Suprapubic skin (tissue), 4 donors: ENCODE data around the gene EPB41L4B. TPM values are rescaled to one million over a fixed set of nuclear protein-coding genes. Genes with fewer than 3 reads are reported as not detected.

Experiments used
- DNase-seq, 2 donors: peaks; one replicate each; pipeline ENCODE4 v3.0.0-alpha.2; 2019; ENCODE audit warnings: low spot score in 2 of 2
- H3K27ac ChIP-seq: fragments of 200-600 bp; sonication (generic); one replicate; pipeline ENCODE4 v1.5.1; 2019
- H3K27me3 ChIP-seq: fragments of 200-600 bp; sonication (generic); one replicate; pipeline ENCODE4 v1.5.1; 2019
- H3K36me3 ChIP-seq: fragments of 200-600 bp; sonication (generic); one replicate; pipeline ENCODE4 v1.5.1; 2019
- H3K4me1 ChIP-seq: fragments of 200-600 bp; sonication (generic); one replicate; pipeline ENCODE4 v1.5.1; 2019
- H3K4me3 ChIP-seq: fragments of 200-600 bp; sonication (generic); one replicate; pipeline ENCODE4 v1.5.1; 2019; ENCODE audit warnings: mild to moderate bottlenecking
- H3K9me3 ChIP-seq: fragments of 200-600 bp; sonication (generic); one replicate; pipeline ENCODE4 v1.5.1; 2019
- EP300 ChIP-seq: sonication (generic); formaldehyde crosslinking; IDR thresholded peaks from one replicate; pipeline ENCODE4 v1.6.1; 2017; ENCODE audit warnings: antibody characterized with exemption
- POLR2A ChIP-seq, 2 donors: fragments of 450-650 bp; IDR thresholded peaks; one replicate each; pipeline ENCODE4 v1.6.1; 2017; ENCODE audit warnings: antibody characterized with exemption in 2 of 2, mild to moderate bottlenecking in 2 of 2, moderate library complexity in 2 of 2
- POLR2AphosphoS5 ChIP-seq, 3 donors: sonication (generic); formaldehyde crosslinking; IDR thresholded peaks; one replicate each; pipeline ENCODE4 v1.6.1; 2017; ENCODE audit warnings: antibody characterized with exemption in 3 of 3
- WGBS: methylation state at CpG from one replicate; pipeline ENCODE4 v1.1.5; 2018; 5-methylcytosine and 5-hydroxymethylcytosine counted together
- total RNA-seq, 4 donors: library from RNA; depleted of rRNA; stranded (reverse); fragments of >200 nt; gene quantifications; one replicate each; pipeline ENCODE4 v1.1.0, GENCODE V29; 2016
- TF ChIP-seq, protein P1 (sequence below), 2 donors: fragments of 200-600 bp in 1 of 2; fragments of 450-650 bp in 1 of 2; sonication (generic) in 1 of 2; IDR thresholded peaks; one replicate each; pipeline ENCODE4 v1.5.1; 2016 to 2019; ENCODE audit warnings: antibody characterized with exemption in 2 of 2, mild to moderate bottlenecking in 1 of 2, moderate library complexity in 1 of 2

The EPB41L4B gene
- total RNA-seq, 4 donors from 2014 or later, result 22.4 to 27.4 (median 25.1) TPM

DNA sequence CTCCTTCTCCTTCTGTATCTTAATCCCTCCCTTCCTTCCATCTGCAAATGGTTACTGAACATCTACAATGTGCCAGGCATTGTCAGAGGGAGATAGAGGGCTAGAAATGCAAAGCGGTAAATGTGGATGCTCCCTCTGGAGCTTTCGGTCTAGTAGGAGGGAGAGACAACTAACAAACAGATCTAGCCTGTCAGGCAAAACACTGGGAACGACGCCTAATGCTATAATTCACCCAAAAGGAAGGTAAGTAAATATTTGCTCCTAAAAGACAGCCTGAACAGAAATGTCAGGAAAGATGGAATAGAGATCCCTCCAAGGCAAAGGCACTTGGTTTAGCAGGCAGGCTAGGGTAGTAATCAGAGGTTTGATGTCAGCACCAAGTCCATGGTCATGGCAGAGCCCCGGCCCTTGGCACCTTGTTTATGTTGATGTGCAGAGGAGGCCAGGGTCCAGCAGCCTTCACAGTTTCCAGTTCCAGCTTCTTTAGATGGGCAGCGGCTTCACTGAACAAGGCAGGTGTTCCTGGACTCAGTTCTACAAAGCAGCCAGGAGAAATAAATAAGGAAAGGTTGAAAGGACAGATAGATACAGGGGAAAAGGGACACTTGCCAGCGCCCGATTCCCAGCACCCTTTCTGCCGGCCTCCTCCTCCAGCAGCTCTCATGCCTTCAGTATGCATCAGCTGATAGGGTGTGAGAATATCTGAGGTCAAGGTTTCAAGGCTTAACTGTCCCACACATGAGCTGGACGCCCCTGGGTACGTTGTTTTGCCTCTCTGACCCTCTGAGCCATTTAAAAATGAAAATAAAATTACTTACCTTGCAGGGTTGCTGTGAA lies 107.4 kb downstream of the EPB41L4B start:
- H3K27me3 ChIP-seq, result peaks cover 3% of the 10 kb centered on the region
- H3K27ac ChIP-seq, result no peak overlapping the region
- no peak for DNase-seq
- no peak overlapping the region for H3K4me3 ChIP-seq
- H3K9me3 ChIP-seq, result no peaks in the 10 kb centered on the region
- TF ChIP-seq EP300 (no peak), POLR2A (IDR thresholded peaks at IDR 0.05) (no peak), POLR2AphosphoS5 (IDR thresholded peaks at IDR 0.05) (no peak)
- TF ChIP-seq, protein P1, sequence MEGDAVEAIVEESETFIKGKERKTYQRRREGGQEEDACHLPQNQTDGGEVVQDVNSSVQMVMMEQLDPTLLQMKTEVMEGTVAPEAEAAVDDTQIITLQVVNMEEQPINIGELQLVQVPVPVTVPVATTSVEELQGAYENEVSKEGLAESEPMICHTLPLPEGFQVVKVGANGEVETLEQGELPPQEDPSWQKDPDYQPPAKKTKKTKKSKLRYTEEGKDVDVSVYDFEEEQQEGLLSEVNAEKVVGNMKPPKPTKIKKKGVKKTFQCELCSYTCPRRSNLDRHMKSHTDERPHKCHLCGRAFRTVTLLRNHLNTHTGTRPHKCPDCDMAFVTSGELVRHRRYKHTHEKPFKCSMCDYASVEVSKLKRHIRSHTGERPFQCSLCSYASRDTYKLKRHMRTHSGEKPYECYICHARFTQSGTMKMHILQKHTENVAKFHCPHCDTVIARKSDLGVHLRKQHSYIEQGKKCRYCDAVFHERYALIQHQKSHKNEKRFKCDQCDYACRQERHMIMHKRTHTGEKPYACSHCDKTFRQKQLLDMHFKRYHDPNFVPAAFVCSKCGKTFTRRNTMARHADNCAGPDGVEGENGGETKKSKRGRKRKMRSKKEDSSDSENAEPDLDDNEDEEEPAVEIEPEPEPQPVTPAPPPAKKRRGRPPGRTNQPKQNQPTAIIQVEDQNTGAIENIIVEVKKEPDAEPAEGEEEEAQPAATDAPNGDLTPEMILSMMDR (IDR thresholded peaks at IDR 0.05), result no peak
- WGBS, result 74% methylated on average over 11 of the region's 11 CpGs
- H3K4me1 ChIP-seq, result no peaks in the 10 kb centered on the region
- H3K36me3 ChIP-seq, result no peaks in the 10 kb centered on the region

DNA sequence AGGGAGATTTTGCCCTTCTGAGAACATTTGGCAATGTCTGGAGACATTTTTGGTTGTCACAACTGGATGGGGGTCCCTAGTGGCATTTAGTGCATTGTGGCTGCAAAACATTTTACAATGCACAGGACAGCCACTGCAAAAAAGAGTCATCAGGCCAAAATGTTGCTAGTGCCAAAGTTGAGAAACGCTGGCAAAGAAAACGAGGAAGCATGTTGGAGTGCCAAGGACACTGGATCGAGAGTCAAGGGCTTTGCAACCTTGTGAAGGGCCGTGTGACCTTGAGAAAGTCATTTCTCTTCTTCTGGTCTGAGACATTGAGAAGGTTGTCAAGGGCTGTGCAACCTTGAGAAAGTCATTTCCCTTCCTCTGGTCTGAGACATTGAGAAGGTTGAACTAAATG lies 108.1 kb downstream of the EPB41L4B start:
- Histone ChIP-seq H3K27ac (no peak overlapping the region), H3K36me3 (no peaks in the 10 kb centered on the region), H3K9me3 (no peaks in the 10 kb centered on the region), H3K4me1 (no peaks in the 10 kb centered on the region), H3K27me3 (peaks cover 3% of the 10 kb centered on the region), H3K4me3 (no peak overlapping the region)
- DNase-seq, result no peak
- WGBS, result 63% methylated on average over 4 of the region's 4 CpGs
- TF ChIP-seq POLR2AphosphoS5 (IDR thresholded peaks at IDR 0.05) (no peak), EP300 (no peak), POLR2A (IDR thresholded peaks at IDR 0.05) (no peak)
- TF ChIP-seq, protein P1 (IDR thresholded peaks at IDR 0.05), result no peak

DNA sequence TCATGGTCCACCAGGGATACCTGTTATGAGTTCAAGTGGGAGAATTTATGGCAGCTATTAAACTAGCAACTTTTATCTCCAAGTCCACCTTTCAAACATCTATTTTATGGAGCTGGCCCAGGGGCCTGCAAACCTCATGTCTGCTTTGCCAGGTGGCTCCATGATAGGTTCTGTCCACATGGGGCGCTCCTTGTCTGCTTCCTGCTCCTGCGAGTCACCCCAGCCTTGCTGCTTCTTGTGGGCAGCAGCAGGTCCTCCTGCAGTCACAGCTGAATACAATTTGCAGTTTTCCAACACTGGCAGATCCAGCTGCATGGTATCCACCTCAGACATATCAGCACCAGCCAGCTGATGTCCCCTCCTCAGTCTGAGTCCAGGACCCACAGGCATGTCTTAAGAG lies 114.2 kb downstream of the EPB41L4B start:
- Histone ChIP-seq H3K36me3 (no peaks in the 10 kb centered on the region), H3K9me3 (no peaks in the 10 kb centered on the region), H3K4me1 (no peaks in the 10 kb centered on the region), H3K27me3 (no peaks in the 10 kb centered on the region), H3K4me3 (no peak overlapping the region), H3K27ac (no peak overlapping the region)
- WGBS, result 89% methylated on average over 2 of the region's 2 CpGs
- no peak for DNase-seq
- TF ChIP-seq POLR2AphosphoS5 (IDR thresholded peaks at IDR 0.05), result no peak
- TF ChIP-seq POLR2A (IDR thresholded peaks at IDR 0.05), result no peak
- TF ChIP-seq, protein P1 (IDR thresholded peaks at IDR 0.05), result no peak
- no peak for TF ChIP-seq EP300

DNA sequence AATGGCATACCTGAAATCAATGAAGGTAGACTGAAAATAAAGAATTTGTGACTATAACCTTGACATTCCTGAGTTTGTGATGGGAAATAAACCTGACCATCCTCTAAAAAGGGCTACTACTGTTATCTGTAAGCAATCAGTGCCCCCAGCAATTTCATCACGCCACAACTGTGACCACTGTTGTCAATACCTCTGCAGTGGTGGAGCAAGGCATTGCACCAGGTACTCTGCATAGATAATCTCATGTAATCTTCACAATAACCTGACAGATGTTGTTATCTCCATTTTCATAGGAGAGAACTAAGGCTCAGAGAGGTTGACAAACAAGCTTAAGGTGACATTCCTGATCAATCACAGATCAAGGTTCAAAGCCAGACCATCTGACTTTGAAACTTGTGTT lies 115.3 kb downstream of the EPB41L4B start:
- H3K4me3 ChIP-seq, result no peak overlapping the region
- no peaks in the 10 kb centered on the region for H3K4me1 ChIP-seq
- 69% methylated on average over 1 of the region's 1 CpG for WGBS
- no peak overlapping the region for H3K27ac ChIP-seq
- no peaks in the 10 kb centered on the region for H3K27me3 ChIP-seq
- H3K36me3 ChIP-seq, result no peaks in the 10 kb centered on the region
- TF ChIP-seq EP300 (no peak), POLR2A (IDR thresholded peaks at IDR 0.05) (no peak), POLR2AphosphoS5 (IDR thresholded peaks at IDR 0.05) (no peak)
- TF ChIP-seq, protein P1 (IDR thresholded peaks at IDR 0.05), result no peak
- no peak for DNase-seq
- no peaks in the 10 kb centered on the region for H3K9me3 ChIP-seq

DNA sequence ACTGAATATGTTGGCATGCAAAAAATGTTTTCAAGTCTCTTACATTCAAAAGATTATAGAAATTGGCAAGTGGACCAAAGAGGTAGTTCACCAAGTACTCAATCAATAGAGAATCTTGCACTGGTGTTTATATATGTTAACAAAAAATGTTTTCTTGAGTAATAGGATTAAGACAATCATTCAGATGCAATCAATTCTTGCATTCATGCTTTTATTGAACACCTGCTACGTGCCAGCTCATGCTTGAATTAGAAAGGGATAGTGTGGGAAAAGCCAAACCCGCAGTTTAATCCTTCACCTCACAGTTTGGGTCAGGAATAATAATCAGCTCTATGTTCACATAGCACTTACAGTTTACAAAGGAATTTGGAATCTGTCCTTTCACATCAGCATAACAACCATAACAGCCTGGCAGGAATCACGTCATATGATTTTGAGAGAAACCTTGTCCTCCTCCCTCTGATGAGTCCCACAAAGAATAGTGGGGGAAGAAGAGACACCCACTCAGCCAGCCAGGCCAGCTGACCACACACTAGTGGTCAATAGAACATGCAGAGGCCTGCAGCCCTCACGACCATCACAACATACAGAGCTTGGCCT lies 117.0 kb downstream of the EPB41L4B start:
- no peak overlapping the region for H3K4me3 ChIP-seq
- 80% methylated on average over 4 of the region's 4 CpGs for WGBS
- H3K9me3 ChIP-seq, result no peaks in the 10 kb centered on the region
- H3K4me1 ChIP-seq, result no peaks in the 10 kb centered on the region
- H3K27me3 ChIP-seq, result no peaks in the 10 kb centered on the region
- no peak overlapping the region for H3K27ac ChIP-seq
- TF ChIP-seq POLR2AphosphoS5 (IDR thresholded peaks at IDR 0.05), result no peak
- no peak for TF ChIP-seq EP300
- TF ChIP-seq, protein P1 (IDR thresholded peaks at IDR 0.05), result no peak
- TF ChIP-seq POLR2A (IDR thresholded peaks at IDR 0.05), result no peak
- DNase-seq, result no peak
- no peaks in the 10 kb centered on the region for H3K36me3 ChIP-seq
